Keratinocyte (primary cell): ENCODE results near the gene FUCA1. TPM values are rescaled to one million over a fixed set of nuclear protein-coding genes. Genes with fewer than 3 reads are reported as not detected.

Experiments used
- DNase-seq: peaks from one replicate; pipeline ENCODE4 v3.0.0-alpha.2; 2011; ENCODE audit warnings: low read depth, missing footprints, low spot score
- FAIRE-seq: peaks from 2 replicates; lab custom pipeline; 2011; peaks lifted over from hg19 to GRCh38; lab: Jason Lieb, UNC
- H2AFZ ChIP-seq: 2 replicates; pipeline ENCODE4 v1.6.0; 2012; ENCODE audit warnings: low read length, control low read depth, inconsistent platforms; ENCODE audit not compliant: control insufficient read depth
- H3K27ac ChIP-seq: 2 replicates; pipeline ENCODE4 v1.5.1; 2011; ENCODE audit warnings: low read length; ENCODE audit not compliant: control insufficient read depth, insufficient read depth
- H3K27me3 ChIP-seq: 3 replicates; pipeline ENCODE4 v1.6.0; 2011; ENCODE audit warnings: low read length; ENCODE audit not compliant: control insufficient read depth, insufficient read depth; ENCODE audit errors: extremely low read depth
- H3K36me3 ChIP-seq, 2 experiments: 2 replicates in 1 of 2; 3 replicates in 1 of 2; pipeline ENCODE4 v1.5.1; 2011; ENCODE audit warnings: low read length in 2 of 2, mild to moderate bottlenecking in 1 of 2; ENCODE audit not compliant: control insufficient read depth in 2 of 2, insufficient read depth in 2 of 2; ENCODE audit errors: extremely low read depth in 1 of 2
- H3K4me1 ChIP-seq: 3 replicates; pipeline ENCODE4 v1.5.1; 2011; ENCODE audit warnings: low read length; ENCODE audit not compliant: control insufficient read depth, insufficient read depth; ENCODE audit errors: extremely low read depth
- H3K4me2 ChIP-seq: 3 replicates; pipeline ENCODE4 v1.6.0; 2011; ENCODE audit warnings: low read depth, low read length; ENCODE audit not compliant: control insufficient read depth, insufficient read depth; ENCODE audit errors: extremely low read depth
- H3K4me3 ChIP-seq, 3 experiments: fragments of 200-600 bp in 1 of 3; sonication (generic) in 1 of 3; 2 replicates in 2 of 3; 3 replicates in 1 of 3; pipeline ENCODE4 v1.5.1; 2011 to 2016; ENCODE audit warnings: low read length in 3 of 3, mild to moderate bottlenecking in 3 of 3, control low read depth in 2 of 3, inconsistent platforms in 1 of 3, low read depth in 1 of 3, mixed read lengths in 1 of 3, mixed run types in 1 of 3, moderate library complexity in 1 of 3; ENCODE audit not compliant: control insufficient read depth in 2 of 3, insufficient read depth in 2 of 3; ENCODE audit errors: extremely low read depth in 1 of 3
- H3K79me2 ChIP-seq: 2 replicates; pipeline ENCODE4 v1.6.0; 2012; ENCODE audit warnings: low read length; ENCODE audit not compliant: control insufficient read depth, insufficient read depth
- H3K9ac ChIP-seq: 3 replicates; pipeline ENCODE4 v1.6.0; 2011; ENCODE audit warnings: low read length; ENCODE audit not compliant: control insufficient read depth, insufficient read depth; ENCODE audit errors: extremely low read depth
- H3K9me1 ChIP-seq: 3 replicates; pipeline ENCODE4 v1.6.0; 2011; ENCODE audit warnings: low read length; ENCODE audit not compliant: control insufficient read depth, insufficient read depth; ENCODE audit errors: extremely low read depth
- H3K9me3 ChIP-seq: 2 replicates; pipeline ENCODE4 v1.5.1; 2012; ENCODE audit warnings: low read depth, low read length; ENCODE audit not compliant: control insufficient read depth
- H4K20me1 ChIP-seq: 3 replicates; pipeline ENCODE4 v1.6.0; 2011; ENCODE audit warnings: low read length; ENCODE audit not compliant: control insufficient read depth, insufficient read depth; ENCODE audit errors: extremely low read depth
- EZH2 ChIP-seq: IDR thresholded peaks from one replicate; pipeline ENCODE4 v1.6.1; 2012; ENCODE audit warnings: inconsistent platforms, mild to moderate bottlenecking, low read length, moderate library complexity
- dilution Hi-C: fragments of 300-500 bp; cut with MboI; formaldehyde crosslinking; loops from one replicate; pipeline ENCODE4 v1.7.0; 2020; ENCODE audit warnings: low sequenced_read_pairs; ENCODE audit not compliant: extremely low pct_ligation_motif_present
- polyA plus RNA-seq, 5 experiments: library from polyadenylated mRNA; depleted of rRNA in 3 of 5; stranded (reverse) in 3 of 5; stranded (forward) in 1 of 5; unstranded in 1 of 5; fragments of >200 nt; gene quantifications; 1 replicate in 1 of 5; 2 replicates in 3 of 5; 3 replicates in 1 of 5; pipeline versions ENCODE4 v1.2.1 to v1.2.3, GENCODE V29; 2011 to 2012; ENCODE audit warnings: missing spikeins in 2 of 5, low read depth in 1 of 5, low replicate concordance in 1 of 5
- TF ChIP-seq, protein P1 (sequence below), 3 experiments: IDR thresholded peaks in 1 of 3; conservative IDR thresholded peaks in 1 of 3; optimal IDR thresholded peaks in 1 of 3; 2 replicates in 2 of 3; 3 replicates in 1 of 3; pipeline versions ENCODE3 to v1.5.1; 2011; ENCODE audit warnings: low read length in 3 of 3, mild to moderate bottlenecking in 3 of 3, moderate library complexity in 2 of 3, control low read depth in 1 of 3, inconsistent platforms in 1 of 3; ENCODE audit not compliant: insufficient read depth in 2 of 3; ENCODE audit errors: extremely low read depth in 1 of 3

Gene FUCA1
- polyA plus RNA-seq, 1 donor (not counting 4 experiments of a cell fraction or from before 2014, with no cell fraction given): 11.9 TPM

DNA sequence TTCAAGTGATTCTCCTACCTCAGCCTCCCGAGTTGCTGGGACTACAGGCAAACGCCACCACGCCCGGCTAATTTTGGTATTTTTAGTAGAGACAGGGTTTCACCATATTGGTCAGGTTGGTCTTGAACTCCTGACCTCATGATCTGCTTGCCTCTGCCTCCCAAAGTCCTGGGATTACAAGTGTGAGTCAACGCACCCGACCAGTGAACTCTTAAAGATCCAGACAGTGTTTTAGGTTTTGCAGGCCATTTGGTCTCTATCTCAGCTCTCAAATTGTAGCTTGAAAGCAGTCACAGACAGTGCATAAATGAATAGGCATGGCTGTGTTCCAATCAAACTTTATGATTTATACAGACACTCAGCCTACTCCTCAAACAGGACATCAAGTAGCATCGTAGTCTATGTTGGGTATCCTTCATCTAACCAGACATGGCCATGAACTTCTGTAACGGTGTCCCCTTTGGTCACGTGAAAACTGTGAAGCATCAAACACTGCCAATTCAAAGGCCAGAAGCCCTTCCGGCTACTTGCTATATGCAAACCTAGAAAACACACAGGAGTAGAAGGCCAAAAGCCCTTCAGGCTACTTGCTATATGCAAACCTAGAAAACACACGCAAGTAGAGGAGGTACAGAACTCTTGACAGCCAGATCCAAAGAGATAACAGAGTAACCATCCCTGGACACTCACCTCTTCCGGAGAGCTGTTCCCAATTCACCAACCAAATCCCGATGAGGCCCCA lies 3.1 kb downstream of the FUCA1 start:
- peak overlapping the region; percentile 56 for H3K4me2 ChIP-seq
- H3K9me1 ChIP-seq: peaks cover 3% of the 10 kb centered on the region
- no peaks in the 10 kb centered on the region for H4K20me1 ChIP-seq
- H3K27me3 ChIP-seq: peaks cover 7% of the 10 kb centered on the region
- H3K27ac ChIP-seq: no peak overlapping the region
- no peak for DNase-seq
- H3K36me3 ChIP-seq: no peaks in the 10 kb centered on the region
- no peak for FAIRE-seq
- H2AFZ ChIP-seq: no peak overlapping the region
- TF ChIP-seq EZH2: no peak
- TF ChIP-seq, protein P1, sequence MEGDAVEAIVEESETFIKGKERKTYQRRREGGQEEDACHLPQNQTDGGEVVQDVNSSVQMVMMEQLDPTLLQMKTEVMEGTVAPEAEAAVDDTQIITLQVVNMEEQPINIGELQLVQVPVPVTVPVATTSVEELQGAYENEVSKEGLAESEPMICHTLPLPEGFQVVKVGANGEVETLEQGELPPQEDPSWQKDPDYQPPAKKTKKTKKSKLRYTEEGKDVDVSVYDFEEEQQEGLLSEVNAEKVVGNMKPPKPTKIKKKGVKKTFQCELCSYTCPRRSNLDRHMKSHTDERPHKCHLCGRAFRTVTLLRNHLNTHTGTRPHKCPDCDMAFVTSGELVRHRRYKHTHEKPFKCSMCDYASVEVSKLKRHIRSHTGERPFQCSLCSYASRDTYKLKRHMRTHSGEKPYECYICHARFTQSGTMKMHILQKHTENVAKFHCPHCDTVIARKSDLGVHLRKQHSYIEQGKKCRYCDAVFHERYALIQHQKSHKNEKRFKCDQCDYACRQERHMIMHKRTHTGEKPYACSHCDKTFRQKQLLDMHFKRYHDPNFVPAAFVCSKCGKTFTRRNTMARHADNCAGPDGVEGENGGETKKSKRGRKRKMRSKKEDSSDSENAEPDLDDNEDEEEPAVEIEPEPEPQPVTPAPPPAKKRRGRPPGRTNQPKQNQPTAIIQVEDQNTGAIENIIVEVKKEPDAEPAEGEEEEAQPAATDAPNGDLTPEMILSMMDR (optimal IDR thresholded peaks at IDR 0.05 in 1 of 3, IDR thresholded peaks at IDR 0.05 in 1 of 3, conservative IDR thresholded peaks at IDR 0.05 in 1 of 3; ENCODE audit: extremely low read depth in 1 of 3, insufficient read depth in 2 of 3, low read length in 3 of 3): no peak
- no peak overlapping the region for H3K4me3 ChIP-seq
- H3K4me1 ChIP-seq: peaks cover 18% of the 10 kb centered on the region
- dilution Hi-C loops: no loop called here
- no peak overlapping the region for H3K9ac ChIP-seq
- no peaks in the 10 kb centered on the region for H3K79me2 ChIP-seq
- no peaks in the 10 kb centered on the region for H3K9me3 ChIP-seq

DNA sequence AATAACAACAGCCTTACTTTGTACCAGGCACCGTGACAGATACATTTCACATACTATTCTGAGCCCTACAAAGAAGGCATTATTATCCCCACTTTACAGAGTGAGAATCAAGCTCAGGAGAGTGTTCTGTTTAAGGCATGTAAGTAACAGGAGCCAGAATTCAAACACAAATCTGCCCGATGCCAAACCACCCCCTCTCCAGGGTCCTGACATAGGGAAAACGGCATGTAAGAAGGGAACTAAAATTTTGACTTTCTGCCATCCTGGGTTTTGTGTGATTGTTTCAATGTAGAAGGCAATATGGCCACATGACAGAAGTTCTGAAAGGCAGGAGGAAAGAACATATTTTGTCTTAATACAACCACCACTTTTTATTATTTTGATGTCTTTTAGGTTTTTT lies 5.5 kb downstream of the FUCA1 start:
- H3K79me2 ChIP-seq: no peaks in the 10 kb centered on the region
- no peaks in the 10 kb centered on the region for H3K36me3 ChIP-seq
- H3K27me3 ChIP-seq: peaks cover 3% of the 10 kb centered on the region
- DNase-seq: no peak
- no peak for FAIRE-seq
- H4K20me1 ChIP-seq: no peaks in the 10 kb centered on the region
- H3K9me3 ChIP-seq: no peaks in the 10 kb centered on the region
- peaks cover 3% of the 10 kb centered on the region for H3K9me1 ChIP-seq
- no peak overlapping the region for H3K27ac ChIP-seq
- H3K4me3 ChIP-seq: no peak overlapping the region
- dilution Hi-C loops: no loop called here
- no peak overlapping the region for H3K9ac ChIP-seq
- H3K4me1 ChIP-seq: peaks cover 18% of the 10 kb centered on the region
- H3K4me2 ChIP-seq: no peak overlapping the region
- H2AFZ ChIP-seq: no peak overlapping the region
- no peak for TF ChIP-seq EZH2
- TF ChIP-seq, protein P1 (optimal IDR thresholded peaks at IDR 0.05 in 1 of 3, IDR thresholded peaks at IDR 0.05 in 1 of 3, conservative IDR thresholded peaks at IDR 0.05 in 1 of 3; ENCODE audit: extremely low read depth in 1 of 3, insufficient read depth in 2 of 3, low read length in 3 of 3): no peak
